HepG2 (cell line): ENCODE results near the gene GNG3. TPM values are rescaled to one million over a fixed set of nuclear protein-coding genes. Genes with fewer than 3 reads are reported as not detected.

ENCODE experiments used
- AKNA ChIP-seq: sonication (generic); formaldehyde crosslinking; IDR thresholded peaks from 2 replicates; pipeline ENCODE4 v1.4.0; 2020; ENCODE audit warnings: missing genetic modification reagents, borderline replicate concordance
- MEF2D ChIP-seq: sonication (generic); formaldehyde crosslinking; IDR thresholded peaks from 2 replicates; pipeline ENCODE4 v1.5.1; 2020; ENCODE audit warnings: mild to moderate bottlenecking, missing genetic modification reagents
- MEIS2 ChIP-seq: sonication (generic); formaldehyde crosslinking; IDR thresholded peaks from 2 replicates; pipeline ENCODE4 v1.9.0; 2021; ENCODE audit warnings: mild to moderate bottlenecking, missing genetic modification reagents
- NFAT5 ChIP-seq: sonication (generic); formaldehyde crosslinking; IDR thresholded peaks from 2 replicates; pipeline ENCODE4 v1.4.0; 2020; ENCODE audit warnings: missing genetic modification reagents
- ZNF232 ChIP-seq: sonication (generic); formaldehyde crosslinking; IDR thresholded peaks from 2 replicates; pipeline ENCODE4 v1.4.0; 2020; ENCODE audit warnings: missing genetic modification reagents, borderline replicate concordance
- ZNF446 ChIP-seq: sonication (generic); formaldehyde crosslinking; IDR thresholded peaks from 2 replicates; pipeline ENCODE4 v1.5.0; 2020; ENCODE audit warnings: mild to moderate bottlenecking, missing genetic modification reagents
- ZNF558 ChIP-seq: sonication (generic); formaldehyde crosslinking; IDR thresholded peaks from 2 replicates; pipeline ENCODE4 v1.9.0; 2022; ENCODE audit warnings: mild to moderate bottlenecking, missing genetic modification reagents, borderline replicate concordance
- ZNF639 ChIP-seq: conservative IDR thresholded peaks from 2 replicates; pipeline ENCODE4 v1.6.1; 2018; ENCODE audit warnings: missing genetic modification reagents
- polyA plus RNA-seq, 8 experiments: library from polyadenylated mRNA; depleted of rRNA in 3 of 8; stranded (reverse) in 7 of 8; unstranded in 1 of 8; fragments of >200 nt; fragmentation: Illumina TruSeq in 4 of 8; extraction: Trizol in 4 of 8; gene quantifications; 2 replicates each; pipeline versions ENCODE4 v1.2.1 to v1.2.3, GENCODE V29; 2011 to 2016; ENCODE audit warnings: low read depth in 4 of 8, missing spikeins in 1 of 8, mixed read lengths in 1 of 8; ENCODE audit not compliant: insufficient read depth in 1 of 8
- total RNA-seq, 5 experiments: library from RNA; depleted of rRNA; stranded (reverse); fragments of >200 nt; fragmentation: Illumina TruSeq; extraction: Trizol; gene quantifications; 2 replicates each; pipeline ENCODE4 v1.2.3, GENCODE V29; 2016; ENCODE audit warnings: low read depth in 1 of 5
- TF ChIP-seq, protein P1 (sequence below): sonication (generic); formaldehyde crosslinking; IDR thresholded peaks from 2 replicates; pipeline ENCODE4 v1.9.0; 2021; ENCODE audit warnings: missing genetic modification reagents, borderline replicate concordance
- TF ChIP-seq, protein P2 (sequence below): sonication (generic); formaldehyde crosslinking; IDR thresholded peaks from 2 replicates; pipeline ENCODE4 v1.4.0; 2020; ENCODE audit warnings: mild to moderate bottlenecking, missing genetic modification reagents
- TF ChIP-seq, protein P3 (sequence below): sonication (generic); formaldehyde crosslinking; IDR thresholded peaks from 2 replicates; pipeline ENCODE4 v1.9.0; 2021; ENCODE audit warnings: missing genetic modification reagents, mild to moderate bottlenecking, borderline replicate concordance

The GNG3 gene
- total and polyA plus RNA-seq, 2 of the 13 experiments (the other 11 are each of a cell fraction or from before 2014, with no cell fraction given), result not detected

DNA sequence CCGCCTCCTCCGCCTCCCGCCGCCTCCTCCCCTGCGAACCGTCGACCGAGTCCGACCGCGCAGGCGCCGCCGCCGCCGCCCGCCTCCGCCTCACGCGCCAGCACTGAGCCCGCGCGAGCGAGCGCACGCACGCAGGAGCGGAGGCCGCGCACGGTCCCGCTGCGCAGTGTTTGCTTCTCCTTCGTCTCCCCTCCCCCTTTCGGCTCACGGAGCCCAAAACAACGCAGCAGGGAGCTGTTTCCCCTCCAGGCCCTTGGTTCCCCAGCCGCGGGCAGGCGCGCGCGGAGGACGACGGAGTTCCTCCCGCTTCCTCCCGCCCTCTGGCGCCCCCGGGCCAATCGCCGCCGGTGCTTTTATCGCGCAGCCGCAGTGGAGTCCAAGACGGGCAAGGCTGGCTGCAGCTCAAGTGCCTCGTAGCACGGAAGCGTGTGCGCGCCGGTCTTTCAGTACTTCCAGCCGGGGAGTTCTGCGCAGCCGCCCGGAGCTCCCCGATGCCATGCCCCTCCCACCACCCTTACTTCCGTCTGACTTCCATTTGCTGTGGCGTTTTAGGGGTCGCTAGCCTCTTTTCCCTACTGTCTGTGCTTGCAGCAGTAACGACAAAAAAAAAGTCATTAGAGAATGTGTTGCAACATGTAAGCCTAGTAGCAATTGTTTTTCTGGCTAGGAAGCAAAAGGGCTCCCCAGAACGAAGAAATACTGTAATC is 19.8 kb downstream of the GNG3 start, which contains the start of gene HNRNPUL2 (continued):
- TF ChIP-seq MEF2D (CRISPR knock-in tag) (no peak; the same call in 1 of the 2 replicates), AKNA (CRISPR knock-in tag) (no peak), NFAT5 (CRISPR knock-in tag) (peak; percentile 95; the same call in 1 of the 2 replicates), ZNF639 (peak; percentile 91), ZNF446 (peak; percentile 88; the same call in 1 of the 2 replicates), MEIS2 (peak; percentile 89), ZNF232 (CRISPR knock-in tag) (peak; percentile 72; the same call in 1 of the 2 replicates), ZNF558 (CRISPR knock-in tag) (peak; percentile 100; the same call in 1 of the 2 replicates)
- TF ChIP-seq, protein P1, sequence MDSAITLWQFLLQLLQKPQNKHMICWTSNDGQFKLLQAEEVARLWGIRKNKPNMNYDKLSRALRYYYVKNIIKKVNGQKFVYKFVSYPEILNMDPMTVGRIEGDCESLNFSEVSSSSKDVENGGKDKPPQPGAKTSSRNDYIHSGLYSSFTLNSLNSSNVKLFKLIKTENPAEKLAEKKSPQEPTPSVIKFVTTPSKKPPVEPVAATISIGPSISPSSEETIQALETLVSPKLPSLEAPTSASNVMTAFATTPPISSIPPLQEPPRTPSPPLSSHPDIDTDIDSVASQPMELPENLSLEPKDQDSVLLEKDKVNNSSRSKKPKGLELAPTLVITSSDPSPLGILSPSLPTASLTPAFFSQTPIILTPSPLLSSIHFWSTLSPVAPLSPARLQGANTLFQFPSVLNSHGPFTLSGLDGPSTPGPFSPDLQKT (CRISPR knock-in tag), result no peak
- TF ChIP-seq, protein P2, sequence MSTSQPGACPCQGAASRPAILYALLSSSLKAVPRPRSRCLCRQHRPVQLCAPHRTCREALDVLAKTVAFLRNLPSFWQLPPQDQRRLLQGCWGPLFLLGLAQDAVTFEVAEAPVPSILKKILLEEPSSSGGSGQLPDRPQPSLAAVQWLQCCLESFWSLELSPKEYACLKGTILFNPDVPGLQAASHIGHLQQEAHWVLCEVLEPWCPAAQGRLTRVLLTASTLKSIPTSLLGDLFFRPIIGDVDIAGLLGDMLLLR (CRISPR knock-in tag), result peak; percentile 80
- TF ChIP-seq, protein P3, sequence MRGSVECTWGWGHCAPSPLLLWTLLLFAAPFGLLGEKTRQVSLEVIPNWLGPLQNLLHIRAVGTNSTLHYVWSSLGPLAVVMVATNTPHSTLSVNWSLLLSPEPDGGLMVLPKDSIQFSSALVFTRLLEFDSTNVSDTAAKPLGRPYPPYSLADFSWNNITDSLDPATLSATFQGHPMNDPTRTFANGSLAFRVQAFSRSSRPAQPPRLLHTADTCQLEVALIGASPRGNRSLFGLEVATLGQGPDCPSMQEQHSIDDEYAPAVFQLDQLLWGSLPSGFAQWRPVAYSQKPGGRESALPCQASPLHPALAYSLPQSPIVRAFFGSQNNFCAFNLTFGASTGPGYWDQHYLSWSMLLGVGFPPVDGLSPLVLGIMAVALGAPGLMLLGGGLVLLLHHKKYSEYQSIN (CRISPR knock-in tag), result peak; percentile 68; the same call in 1 of the 2 replicates
